OCI-LY3 (cell line): ENCODE data around the gene NARS2.

Experiments used
- CTCF ChIP-seq: fragments of 200-600, 300-600 bp; sonication (generic); IDR thresholded peaks from 2 replicates; pipeline ENCODE4 v1.5.1; 2014; ENCODE audit warnings: antibody characterized with exemption, low read length, low read depth
- EZH2phosphoT487 ChIP-seq: fragments of 200-600 bp; shearing (Covaris generic); IDR thresholded peaks from 2 replicates; pipeline ENCODE4 v1.6.1; 2018; ENCODE audit warnings: antibody characterized with exemption, mixed run types, low read depth

GRCh38 chr11:78390809-78391208, 183.9 kb downstream of the NARS2 start:
- no peak for TF ChIP-seq CTCF
- no peak for TF ChIP-seq EZH2phosphoT487
